Neural progenitor cell (in vitro differentiated cells): ENCODE results near the gene UBE3C.

ENCODE experiments used
- EZH2 ChIP-seq: fragments of 200-600 bp; sonication (generic); IDR thresholded peaks from 2 replicates; pipeline ENCODE4 v1.6.1; 2017; ENCODE audit warnings: antibody characterized with exemption, mild to moderate bottlenecking, moderate library complexity
- EZH2phosphoT487 ChIP-seq: fragments of 200-600 bp; sonication (generic); IDR thresholded peaks from 2 replicates; pipeline ENCODE4 v1.6.1; 2017; ENCODE audit warnings: antibody characterized with exemption
- TF ChIP-seq, protein P1 (sequence below): fragments of 200-600 bp; sonication (generic); IDR thresholded peaks from 2 replicates; pipeline ENCODE4 v1.5.1; 2017; ENCODE audit warnings: antibody characterized with exemption, mild to moderate bottlenecking

DNA sequence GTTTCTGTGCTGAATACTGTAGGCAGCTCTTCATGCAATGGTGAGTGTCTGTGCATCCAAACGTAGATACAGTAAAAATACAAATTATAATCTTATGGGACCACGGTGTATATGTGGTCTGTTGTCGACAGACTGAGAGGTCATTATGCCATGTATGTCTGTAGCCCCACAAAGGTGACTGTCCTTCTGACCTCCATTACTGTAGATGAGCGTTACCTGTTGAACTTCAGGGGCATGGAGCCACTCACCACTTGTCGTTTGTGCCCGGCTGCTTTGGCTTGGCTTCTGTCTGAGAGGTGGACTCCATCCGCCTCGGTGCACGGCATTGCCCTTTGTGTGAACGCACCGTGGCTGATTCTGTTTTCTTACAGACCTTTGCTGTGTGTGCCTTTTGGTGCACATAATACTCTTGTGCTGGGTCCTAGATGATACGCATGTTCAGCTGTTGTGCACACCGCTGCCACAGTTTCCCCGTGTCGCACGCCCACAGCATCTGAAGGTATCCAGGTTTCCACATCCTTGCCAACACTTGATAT lies 2.9 kb downstream of the UBE3C start:
- TF ChIP-seq, protein P1, sequence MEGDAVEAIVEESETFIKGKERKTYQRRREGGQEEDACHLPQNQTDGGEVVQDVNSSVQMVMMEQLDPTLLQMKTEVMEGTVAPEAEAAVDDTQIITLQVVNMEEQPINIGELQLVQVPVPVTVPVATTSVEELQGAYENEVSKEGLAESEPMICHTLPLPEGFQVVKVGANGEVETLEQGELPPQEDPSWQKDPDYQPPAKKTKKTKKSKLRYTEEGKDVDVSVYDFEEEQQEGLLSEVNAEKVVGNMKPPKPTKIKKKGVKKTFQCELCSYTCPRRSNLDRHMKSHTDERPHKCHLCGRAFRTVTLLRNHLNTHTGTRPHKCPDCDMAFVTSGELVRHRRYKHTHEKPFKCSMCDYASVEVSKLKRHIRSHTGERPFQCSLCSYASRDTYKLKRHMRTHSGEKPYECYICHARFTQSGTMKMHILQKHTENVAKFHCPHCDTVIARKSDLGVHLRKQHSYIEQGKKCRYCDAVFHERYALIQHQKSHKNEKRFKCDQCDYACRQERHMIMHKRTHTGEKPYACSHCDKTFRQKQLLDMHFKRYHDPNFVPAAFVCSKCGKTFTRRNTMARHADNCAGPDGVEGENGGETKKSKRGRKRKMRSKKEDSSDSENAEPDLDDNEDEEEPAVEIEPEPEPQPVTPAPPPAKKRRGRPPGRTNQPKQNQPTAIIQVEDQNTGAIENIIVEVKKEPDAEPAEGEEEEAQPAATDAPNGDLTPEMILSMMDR: no peak
- TF ChIP-seq EZH2 (no peak), EZH2phosphoT487 (no peak)
